GM19438 (cell line): ENCODE results near the gene RALGAPA2.
A peak's percentile ranks its signal among the peaks of the same experiment; 100 is the strongest.

ENCODE experiments used
- ATAC-seq: cut with Tn5 transposase; IDR thresholded peaks from one replicate; pipeline ENCODE4 v1.9.1; 2021; ENCODE audit warnings: low read depth; ENCODE audit not compliant: unreplicated experiment

RALGAPA2 gene

DNA sequence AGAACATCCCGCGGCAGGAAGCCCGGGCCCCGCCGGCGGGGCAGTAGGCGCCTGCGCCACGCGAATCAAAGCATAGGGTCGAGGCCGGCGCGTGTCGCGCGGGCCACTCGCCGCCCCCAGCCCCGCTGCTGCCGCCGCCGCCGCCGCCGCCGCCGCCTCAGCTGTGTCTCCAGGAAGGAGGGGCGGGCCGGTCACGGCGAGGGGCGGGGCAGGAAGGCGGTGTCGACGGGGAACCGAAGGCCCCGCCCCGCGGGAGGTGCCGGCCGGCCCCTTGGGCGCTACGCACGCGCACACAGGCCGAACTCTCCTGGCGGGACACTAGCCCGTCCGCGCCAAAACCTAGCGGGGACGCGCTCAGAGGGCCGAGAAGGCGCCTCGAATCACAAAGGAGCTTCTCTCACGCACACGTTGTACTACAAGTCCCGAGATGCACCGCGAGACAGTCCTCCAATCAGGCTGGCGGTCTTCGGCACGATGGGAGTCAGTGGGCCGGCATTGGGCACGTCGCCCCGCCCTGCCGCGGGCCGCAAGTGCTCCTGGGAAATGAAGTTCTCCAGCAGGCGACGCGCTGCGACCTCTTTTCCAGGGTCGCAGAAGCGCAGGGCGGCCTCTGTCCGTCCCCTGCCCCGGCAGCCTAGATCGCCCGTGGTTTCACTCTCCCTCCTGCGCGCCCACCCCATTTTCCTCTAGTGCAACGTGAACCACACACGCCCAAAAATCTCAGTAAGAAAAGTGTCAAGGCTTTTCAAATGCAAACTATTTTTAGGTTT is at the start of gene RALGAPA2:
Gene RALGAPA2, minus strand, starts transcription at position 171 of the 770 bp plus-strand sequence. Its CDS starts 164 bp downstream, at position 7.
- peak; percentile 91 for ATAC-seq

DNA sequence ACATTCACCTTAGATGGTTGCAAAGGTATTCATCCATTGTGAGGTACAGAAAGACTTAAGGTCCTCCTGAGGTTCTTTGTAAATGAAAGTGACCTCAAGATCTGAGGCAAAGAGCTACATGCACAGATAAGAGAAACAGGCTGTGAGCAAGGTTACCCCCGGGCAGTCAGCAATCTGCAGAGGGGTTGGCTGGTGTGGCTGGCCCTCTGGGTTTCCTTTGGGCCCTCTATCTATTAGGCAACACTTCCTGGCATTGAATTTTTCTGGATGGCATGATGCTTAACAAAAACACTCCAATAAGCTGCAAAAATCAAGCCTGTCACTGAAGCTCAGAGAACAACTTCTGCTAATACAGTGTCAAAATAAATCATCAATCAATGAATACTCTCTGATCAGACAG is 48.9 kb upstream of the RALGAPA2 start:
- no peak for ATAC-seq

DNA sequence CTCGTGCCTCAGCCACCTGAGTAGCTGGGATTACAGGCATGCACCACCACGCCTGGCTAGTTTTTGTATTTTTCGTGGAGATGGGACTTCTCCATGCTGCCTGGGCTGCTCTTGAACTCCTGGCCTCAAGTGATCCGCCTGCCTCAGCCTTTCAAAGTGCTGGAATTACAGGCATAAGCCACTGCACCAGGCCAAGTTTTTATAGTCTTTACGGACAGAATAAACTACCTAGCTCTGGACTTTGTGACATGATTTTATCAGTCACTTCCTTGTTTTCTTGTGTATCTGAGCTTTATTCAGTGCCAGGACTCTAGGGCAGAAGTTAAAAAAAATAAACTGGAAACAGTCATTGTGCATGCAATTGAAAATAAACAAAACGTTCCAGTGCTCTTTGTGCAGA is 46.7 kb upstream of the RALGAPA2 start:
- ATAC-seq = no peak

DNA sequence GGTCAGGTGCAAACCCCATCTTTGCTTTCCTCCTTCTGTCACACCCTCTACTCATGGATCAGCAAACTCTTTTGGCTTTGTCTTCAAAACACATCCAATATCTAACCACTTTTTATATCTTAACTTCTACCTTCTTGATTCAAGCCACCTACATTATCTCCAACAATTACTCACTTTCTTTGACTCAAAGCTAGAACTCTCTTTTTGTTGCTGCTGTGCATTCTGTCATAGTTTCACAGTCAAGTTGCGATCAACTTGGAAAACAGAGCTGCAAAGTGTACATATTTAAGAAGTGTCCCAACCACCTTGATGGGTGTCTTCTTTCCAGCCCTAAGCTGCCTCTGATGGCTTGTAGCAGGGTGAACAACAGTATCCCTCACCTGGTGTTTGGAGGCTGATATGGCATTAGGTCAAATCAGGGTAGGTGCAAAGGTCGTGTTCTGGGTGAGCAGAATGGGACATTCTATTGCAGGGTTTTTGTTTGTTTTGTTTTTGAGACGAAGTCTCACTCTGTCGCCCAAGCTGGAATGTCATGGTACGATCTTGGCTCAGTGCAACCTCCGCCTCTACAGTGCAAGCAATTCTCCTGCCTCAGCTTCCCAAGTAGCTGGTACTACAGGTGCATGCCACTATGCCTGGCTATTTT is 43.4 kb upstream of the RALGAPA2 start:
- no peak for ATAC-seq

DNA sequence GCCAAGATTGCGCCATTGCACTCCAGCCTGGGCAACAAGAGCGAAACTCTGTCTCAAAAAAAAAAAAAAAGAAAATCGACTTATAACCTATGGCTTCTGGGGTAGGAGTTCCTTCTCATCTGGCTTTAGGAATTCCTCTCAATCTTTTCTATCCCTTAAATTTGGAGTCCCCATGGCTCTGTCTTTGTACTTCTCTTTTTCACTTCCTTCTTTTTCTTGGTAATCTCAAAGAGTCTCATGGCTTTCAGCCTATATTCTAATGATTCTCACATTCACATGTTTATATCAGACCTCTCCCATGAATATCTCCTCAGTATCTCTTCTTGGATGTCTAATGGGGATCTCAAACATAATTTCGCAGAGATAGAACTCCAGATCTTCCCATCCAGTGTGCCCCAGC is 42.8 kb upstream of the RALGAPA2 start:
- ATAC-seq = no peak

DNA sequence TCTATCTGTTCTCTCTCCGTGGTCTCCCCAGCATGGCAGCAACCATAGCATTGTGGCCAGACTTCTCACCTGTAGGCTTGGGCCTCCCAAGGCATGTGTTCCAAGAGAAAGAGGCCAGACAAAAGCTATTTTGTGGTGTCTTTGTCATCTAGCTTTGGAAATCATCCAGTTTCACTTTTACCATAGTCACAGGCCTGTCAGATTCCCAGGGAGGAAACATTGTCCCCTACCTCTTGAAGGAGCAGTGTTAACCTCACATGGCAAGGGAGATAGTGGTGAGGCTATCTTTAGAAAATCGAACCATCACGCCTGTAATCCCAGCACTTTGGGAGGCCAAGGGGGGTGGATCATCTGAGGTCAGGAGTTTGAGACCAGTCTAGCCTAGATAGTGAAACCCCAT is 42.3 kb upstream of the RALGAPA2 start:
- ATAC-seq = no peak

DNA sequence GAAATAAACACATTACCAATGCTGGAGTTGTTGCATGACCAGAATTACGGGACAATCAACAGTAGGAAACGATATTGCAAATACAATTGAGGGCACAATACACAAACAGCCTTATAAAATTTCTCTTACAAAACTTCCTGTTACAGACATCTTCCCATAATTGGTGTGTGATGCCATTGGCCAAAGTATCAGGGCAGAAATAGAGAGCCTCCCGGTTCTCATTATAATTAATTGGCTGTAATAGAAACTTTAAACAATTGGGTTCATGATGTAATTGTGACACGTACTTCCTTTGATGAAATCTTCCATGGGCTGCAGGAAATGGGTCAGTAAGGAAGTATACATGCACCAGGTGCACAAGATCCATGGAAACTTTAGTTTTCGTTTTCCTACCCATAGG is 40.3 kb upstream of the RALGAPA2 start:
- no peak for ATAC-seq

DNA sequence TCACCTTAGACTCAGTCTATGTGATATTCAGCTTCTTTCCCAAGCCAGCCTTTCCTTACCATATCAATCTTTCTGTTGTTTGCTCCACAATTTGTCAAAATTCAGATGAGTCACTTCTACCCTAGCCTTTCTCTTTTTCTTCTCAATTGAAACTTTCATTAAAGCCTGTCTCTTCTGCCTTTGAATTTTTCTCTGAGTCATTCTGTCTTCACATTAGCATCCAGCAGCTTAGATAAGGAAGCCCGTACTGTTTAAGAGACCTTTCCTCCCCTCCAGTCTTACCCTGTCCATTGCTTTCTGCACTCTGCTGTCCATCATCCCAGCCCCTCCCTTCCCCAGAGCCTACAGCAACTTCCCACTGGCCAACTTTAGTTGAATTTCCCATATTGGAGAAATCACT is 34.9 kb upstream of the RALGAPA2 start:
- ATAC-seq = no peak

DNA sequence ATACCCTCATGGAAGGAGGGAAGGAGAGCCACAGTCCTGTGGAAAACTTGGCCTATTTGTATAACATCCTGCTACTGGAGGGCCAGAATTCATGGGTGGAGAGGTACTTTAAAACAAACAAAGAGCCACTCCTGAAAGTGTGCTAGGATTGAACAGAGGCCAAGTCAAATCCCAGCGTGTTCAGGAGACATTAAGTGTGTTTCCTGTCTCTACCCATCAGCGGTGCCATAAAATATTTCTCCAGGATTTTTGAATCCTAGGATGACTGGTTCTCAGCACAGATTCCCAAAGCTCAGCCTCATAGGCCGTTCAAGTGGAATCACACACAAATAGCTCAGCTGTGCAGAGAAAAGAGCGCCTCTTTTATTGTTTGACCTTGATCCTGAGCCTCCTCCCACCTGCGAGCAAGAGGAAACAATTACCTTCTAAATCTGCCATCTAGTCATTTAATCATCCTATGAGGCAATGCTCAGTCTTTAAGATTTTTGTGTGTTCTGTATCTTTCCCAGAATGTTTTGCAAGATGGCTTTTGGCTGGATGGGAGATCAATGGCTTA is 31.8 kb upstream of the RALGAPA2 start:
- ATAC-seq = no peak

DNA sequence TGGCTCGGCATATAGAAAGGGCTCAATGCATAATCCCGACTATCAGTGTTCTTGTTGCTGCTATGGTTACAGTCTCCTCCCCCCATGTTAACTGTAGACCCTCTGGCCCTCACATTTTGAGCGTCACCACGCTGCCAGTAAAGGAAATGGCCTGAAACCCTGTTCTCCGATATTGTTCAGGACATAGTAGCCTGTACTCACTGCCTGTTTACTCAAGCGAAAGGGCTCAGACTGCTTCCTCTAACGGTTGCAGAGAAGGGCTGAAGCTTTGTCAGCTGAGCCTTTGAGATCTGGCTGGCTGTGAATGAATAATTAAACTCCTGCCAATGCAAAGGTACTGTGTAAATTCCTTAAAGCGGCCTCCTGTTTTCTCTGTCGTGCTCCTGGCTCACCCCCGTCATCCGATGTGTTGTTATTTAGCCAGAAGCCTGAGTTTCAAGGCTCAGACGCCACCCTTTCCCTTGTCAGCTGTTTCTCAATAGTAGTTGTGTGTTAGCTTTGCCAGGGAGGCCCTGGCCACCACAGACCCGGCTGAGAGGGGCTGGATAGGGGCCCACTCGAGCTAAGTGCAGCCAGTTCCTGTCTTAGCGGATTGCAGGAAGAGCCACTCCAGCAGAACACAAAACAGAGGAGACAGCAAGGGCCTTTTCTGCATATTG is 31.2 kb upstream of the RALGAPA2 start:
- ATAC-seq = no peak

DNA sequence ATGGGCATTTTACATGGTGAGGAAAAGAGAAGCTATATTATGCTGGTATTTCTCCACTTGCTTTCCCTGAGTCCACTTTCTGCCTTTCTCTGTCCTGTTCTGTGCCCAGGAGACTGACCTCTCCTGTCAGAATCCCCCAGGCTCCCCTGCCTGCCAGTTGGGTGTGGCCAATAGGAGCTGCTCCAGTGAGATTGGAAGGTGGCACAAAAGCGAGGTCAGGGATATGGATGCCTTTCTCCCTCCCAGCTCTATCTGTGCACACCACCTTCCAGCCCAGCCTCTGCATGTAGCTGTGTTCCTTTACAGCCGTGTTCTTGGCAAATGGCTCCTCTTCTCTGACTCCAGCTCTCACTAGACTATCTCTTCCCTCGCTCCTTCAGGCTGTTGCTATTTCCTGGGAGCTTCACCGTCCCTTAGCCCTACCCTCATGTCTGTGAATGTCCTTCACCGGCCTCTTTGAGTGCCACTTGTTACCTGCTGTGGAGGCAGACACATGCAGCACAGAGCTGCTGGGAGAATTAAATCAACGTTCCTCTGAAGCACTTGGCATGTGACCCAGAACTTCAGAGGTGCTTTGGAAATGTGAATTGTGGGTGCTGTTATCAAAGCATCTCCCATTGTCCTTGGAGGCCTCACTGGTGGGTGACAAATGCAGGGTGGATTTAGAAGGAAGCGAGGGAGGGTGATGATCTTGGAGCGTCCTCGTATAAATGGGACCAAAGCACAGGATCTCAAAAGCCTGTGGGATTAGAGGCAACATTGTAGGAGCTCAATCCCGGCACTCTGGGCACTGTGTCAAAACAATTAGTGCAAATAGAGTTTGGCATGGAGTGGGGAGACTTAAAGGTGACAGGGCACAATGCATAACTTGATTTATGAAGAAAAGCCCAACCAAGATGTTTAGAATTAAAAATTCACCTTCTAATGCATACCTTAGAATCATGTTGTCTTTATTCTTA is 28.9 kb upstream of the RALGAPA2 start:
- no peak for ATAC-seq

DNA sequence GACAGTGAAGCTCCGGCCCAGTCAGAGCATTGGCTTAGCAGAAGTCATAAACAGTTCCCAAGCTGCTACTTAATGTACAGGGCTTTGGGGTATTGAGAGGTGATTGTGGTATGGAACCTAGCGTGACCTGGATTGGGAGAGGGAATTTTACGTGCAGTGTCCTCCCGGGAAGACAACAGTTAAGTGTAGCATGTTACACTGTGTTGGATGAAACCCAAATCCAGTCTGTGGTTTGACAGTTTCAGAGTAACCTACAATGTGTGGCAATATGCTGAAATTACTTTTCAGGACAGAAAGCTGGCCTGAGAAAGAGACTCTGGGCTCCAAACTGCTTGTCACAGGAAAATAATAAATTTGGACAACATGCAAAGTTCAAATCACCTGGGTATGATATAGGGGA is 28.1 kb upstream of the RALGAPA2 start:
- ATAC-seq = no peak

DNA sequence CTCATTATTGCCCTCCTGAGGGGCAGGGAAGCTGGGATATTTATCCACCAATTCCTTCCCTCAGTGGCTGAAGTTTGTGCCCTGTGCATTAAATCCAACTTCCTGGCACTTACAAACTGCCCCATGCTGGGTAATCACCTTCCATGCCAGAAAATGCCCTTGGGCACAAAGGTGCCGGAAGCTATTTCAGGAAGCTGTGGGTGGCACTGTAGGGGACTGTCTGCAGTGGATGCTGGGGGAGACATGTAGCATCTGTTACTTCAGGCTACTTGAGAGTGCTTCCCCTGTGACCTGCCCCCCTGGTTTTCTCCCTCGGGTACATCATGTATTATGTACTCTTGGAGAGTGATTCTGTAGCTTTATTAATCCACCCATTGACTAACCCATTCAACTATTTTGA is 24.7 kb upstream of the RALGAPA2 start:
- no peak for ATAC-seq

DNA sequence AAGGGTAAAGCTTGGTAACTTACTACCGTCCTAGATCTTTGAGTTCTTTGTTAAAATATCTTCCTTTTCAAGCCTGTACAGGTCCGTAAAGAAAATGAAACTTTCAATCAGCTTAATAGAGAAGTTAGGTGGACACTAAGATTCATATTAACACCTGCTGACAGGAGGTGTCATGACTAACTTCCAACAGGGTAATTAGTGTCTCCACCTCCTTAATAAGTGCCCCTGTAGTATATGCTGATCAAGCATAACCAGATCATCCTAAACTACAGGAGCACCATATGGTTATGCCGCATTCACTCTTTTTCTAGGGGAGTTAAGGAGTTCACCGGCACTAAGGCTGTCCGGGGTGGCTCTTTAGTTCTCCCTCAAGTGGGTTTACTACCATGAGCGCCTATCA is 23.9 kb upstream of the RALGAPA2 start:
- no peak for ATAC-seq

DNA sequence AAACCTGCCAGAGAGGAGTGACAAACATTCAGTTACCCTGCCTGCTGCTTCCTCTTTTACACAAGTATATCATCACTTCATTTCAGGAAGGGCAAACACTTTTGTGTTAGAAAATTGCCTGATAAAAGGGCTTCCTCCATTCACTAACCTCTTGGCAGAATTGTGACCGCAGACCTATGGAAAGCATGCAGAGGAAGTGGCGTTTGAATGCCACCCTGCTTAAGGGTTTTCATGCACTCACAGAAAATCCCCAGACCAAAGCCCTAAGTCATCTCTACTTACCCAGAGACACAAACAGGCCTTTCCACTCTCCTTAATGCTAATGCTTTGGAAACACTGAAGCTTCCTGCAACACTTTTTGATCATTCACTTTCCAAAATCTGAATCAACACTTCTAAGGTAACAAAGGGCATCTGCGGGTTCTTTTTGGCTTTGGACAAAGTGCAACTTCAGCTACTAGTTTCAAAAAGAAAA is 22.1 kb upstream of the RALGAPA2 start:
- no peak for ATAC-seq

DNA sequence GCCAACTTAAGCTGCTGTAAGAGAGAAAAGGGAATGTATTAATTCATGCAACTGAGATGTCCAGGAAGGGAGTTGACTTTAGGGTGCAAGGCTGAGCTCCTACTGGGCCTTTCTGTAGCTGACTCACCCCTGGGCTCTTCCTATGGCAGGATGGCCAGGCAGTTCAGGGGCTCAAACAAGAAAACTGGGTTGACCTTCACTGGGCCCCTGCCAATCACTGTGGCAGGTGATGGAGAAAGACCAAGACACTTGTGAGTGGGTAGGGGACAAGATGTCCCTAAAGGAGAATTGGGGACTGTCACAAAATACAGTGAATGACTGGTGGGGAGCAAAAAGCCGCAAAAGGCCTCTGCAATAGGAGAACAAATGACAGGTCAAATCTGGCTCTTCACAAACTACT is 21.5 kb upstream of the RALGAPA2 start:
- no peak for ATAC-seq

DNA sequence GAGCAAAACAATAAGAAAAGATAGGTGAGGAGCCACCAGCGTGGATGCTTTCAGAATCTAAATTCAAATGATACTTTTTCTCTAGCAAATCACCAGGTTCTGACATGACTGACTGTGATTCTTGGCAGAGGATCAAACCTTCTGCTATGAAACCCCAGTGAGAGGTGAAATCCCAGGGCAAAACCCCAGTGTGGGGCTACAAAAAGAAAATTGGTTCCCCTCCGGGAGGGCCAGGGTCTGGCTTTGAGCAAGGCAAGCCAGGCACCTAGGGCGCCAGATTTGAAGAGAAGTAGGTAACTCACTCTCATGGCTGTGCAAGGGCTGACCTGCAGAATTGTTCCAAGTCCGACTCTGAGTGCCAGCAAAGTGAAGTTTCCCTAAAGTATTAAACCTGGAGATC is 20.2 kb upstream of the RALGAPA2 start:
- ATAC-seq = no peak

DNA sequence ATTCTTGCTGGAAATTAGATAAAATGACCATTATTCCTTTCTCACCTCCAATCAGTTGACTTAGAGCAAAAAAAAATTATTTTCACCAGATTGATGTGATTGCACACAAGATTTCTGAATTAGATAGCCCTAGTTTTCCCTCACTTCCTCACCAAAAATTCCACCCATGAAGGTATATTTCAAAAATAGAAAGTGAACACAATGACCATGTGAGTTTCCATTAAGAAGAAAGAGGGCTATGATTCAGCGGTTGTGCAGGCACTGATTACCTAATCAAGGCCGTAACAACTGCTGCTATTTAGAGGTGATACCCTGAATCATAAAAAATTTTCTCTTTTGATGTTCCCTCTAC is 19.5 kb upstream of the RALGAPA2 start:
- no peak for ATAC-seq

DNA sequence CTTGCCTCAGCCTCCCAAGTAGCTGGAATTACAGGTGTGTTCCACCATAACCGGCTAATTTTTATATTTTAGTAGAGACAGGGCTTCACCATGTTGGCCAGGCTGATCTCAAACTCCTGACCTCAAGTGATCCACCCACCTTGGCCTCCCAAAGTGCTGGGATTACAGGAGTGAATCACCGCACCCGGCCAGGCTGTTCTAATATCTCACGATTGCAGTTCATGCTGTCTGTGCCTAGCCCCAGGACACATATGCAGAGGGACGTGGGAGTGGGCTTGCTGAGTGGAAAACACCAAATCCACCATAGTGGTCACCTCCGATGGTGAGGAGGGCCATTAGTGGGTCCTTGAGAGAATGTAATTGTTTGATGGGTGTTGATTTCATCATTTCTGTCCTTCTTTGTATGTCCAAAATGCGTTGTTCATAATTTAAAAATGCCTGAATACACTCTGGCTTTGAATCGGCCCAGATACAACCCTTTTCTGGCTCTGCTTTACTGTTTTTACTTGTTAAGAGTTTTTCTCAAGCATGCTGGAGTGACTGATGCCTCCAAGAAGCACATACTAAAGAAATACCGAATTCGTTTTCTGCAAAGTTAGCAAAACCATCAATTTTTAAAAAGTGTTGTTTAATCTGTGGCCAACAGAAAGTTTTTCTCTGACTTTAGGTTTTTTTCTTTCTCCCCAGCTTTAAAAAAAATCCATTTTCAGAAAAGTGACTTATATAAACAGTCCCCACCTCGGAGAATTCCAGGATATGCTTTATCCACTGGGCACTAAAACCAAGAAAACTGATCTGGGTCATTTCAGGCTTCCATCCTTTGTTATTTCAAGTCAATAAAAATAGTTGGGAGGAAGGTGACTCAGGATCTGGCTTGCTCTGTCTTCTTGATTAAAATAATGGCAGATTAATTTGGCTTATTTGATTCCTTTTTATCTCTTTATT is 18.8 kb upstream of the RALGAPA2 start:
- no peak for ATAC-seq
